Measurements from ENCODE around the gene C14orf93.

The C14orf93 gene

GRCh38 chr14:23043754-23044153, 33.8 kb upstream of the C14orf93 start:
- Histone ChIP-seq H3K4me2 (ENCODE audit: low read depth, low read length, poor library complexity, severe bottlenecking) (no peak overlapping the region), H3K9me3 (ENCODE audit: insufficient read depth, low read depth, low read length) (no peaks in the 10 kb centered on the region), H3F3A (ENCODE audit: low read depth) (no peaks in the 10 kb centered on the region), H2AFZ (ENCODE audit: low read length) (no peak overlapping the region), H3K4me3 (ENCODE audit: low read length, poor library complexity, severe bottlenecking) (no peak overlapping the region), H3K79me2 (ENCODE audit: insufficient read depth, low read length) (no peaks in the 10 kb centered on the region), H3K27me3 (ENCODE audit: insufficient read depth, low read length, poor library complexity, severe bottlenecking) (no peaks in the 10 kb centered on the region), H3K36me3 (ENCODE audit: insufficient read depth, low read length) (no peaks in the 10 kb centered on the region), H3K9ac (ENCODE audit: low read depth, low read length, poor library complexity, severe bottlenecking) (no peak overlapping the region), H3K9me2 (replicated peaks; ENCODE audit: low read depth, low read length) (no peaks in the 10 kb centered on the region), H3K4me1 (ENCODE audit: insufficient read depth, low read length, poor library complexity, severe bottlenecking) (no peaks in the 10 kb centered on the region), H4K20me1 (ENCODE audit: insufficient read depth, low read length, poor library complexity, severe bottlenecking) (no peaks in the 10 kb centered on the region)
- no peak for TF ChIP-seq EZH2phosphoT487 (IDR thresholded peaks at IDR 0.05; ENCODE audit: borderline replicate concordance)
- no peak for TF ChIP-seq CTCF (conservative IDR thresholded peaks at IDR 0.05; ENCODE audit: low read length)

- Histone ChIP-seq H3K4me1 (ENCODE audit: insufficient read depth, low read length, poor library complexity, severe bottlenecking) (no peaks in the 10 kb centered on the region), H2AFZ (ENCODE audit: low read length) (no peak overlapping the region), H3K27me3 (ENCODE audit: insufficient read depth, low read length, poor library complexity, severe bottlenecking) (no peaks in the 10 kb centered on the region), H3K9me3 (ENCODE audit: insufficient read depth, low read depth, low read length) (no peaks in the 10 kb centered on the region), H3K9me2 (replicated peaks; ENCODE audit: low read depth, low read length) (no peaks in the 10 kb centered on the region), H4K20me1 (ENCODE audit: insufficient read depth, low read length, poor library complexity, severe bottlenecking) (no peaks in the 10 kb centered on the region), H3K36me3 (ENCODE audit: insufficient read depth, low read length) (no peaks in the 10 kb centered on the region), H3K9ac (ENCODE audit: low read depth, low read length, poor library complexity, severe bottlenecking) (no peak overlapping the region), H3F3A (ENCODE audit: low read depth) (no peaks in the 10 kb centered on the region), H3K4me2 (ENCODE audit: low read depth, low read length, poor library complexity, severe bottlenecking) (no peak overlapping the region), H3K4me3 (ENCODE audit: low read length, poor library complexity, severe bottlenecking) (no peak overlapping the region), H3K79me2 (ENCODE audit: insufficient read depth, low read length) (no peaks in the 10 kb centered on the region)
- TF ChIP-seq EZH2phosphoT487 (IDR thresholded peaks at IDR 0.05; ENCODE audit: borderline replicate concordance) (no peak), CTCF (conservative IDR thresholded peaks at IDR 0.05; ENCODE audit: low read length) (no peak)
Observed at GRCh38 chr14:23043145-23043544, 33.2 kb upstream of the C14orf93 start.

DNA sequence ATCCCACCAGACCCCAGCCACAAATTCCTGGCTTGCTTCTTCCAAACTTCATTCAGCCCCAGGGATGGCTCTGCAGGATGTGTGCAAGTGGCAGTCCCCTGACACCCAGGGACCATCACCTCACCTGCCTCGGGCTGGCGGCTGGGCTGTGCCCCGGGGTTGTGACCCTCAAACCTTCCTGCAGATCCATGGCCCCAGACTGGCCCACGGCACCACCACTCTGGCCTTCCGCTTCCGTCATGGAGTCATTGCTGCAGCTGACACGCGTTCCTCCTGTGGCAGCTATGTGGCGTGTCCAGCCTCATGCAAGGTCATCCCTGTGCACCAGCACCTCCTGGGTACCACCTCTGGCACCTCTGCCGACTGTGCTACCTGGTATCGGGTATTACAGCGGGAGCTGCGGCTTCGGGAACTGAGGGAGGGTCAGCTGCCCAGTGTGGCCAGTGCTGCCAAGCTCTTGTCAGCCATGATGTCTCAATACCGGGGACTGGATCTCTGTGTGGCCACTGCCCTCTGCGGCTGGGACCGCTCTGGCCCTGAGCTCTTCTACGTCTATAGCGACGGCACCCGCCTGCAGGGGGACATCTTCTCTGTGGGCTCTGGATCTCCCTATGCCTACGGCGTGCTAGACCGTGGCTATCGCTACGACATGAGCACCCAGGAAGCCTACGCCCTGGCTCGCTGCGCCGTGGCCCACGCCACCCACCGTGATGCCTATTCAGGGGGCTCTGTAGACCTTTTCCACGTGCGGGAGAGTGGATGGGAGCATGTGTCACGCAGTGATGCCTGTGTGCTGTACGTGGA, 32.4 kb upstream of the C14orf93 start, which contains the start of gene PSMB11:
TSS of gene PSMB11 (plus strand) at position 51 of the 804 bp plus-strand sequence. CDS start at position 65, 14 bp downstream.
- no peak for TF ChIP-seq CTCF (conservative IDR thresholded peaks at IDR 0.05; ENCODE audit: low read length)
- no peak for TF ChIP-seq EZH2phosphoT487 (IDR thresholded peaks at IDR 0.05; ENCODE audit: borderline replicate concordance)
- H3K9ac ChIP-seq (ENCODE audit: low read depth, low read length, poor library complexity, severe bottlenecking): no peak within 1 kb of the TSS
- no peaks in the 10 kb centered on the region for H3K4me1 ChIP-seq (ENCODE audit: insufficient read depth, low read length, poor library complexity, severe bottlenecking)
- H3K9me3 ChIP-seq (ENCODE audit: insufficient read depth, low read depth, low read length): no peaks in the 10 kb centered on the region
- no peaks in the 10 kb centered on the region for H3K79me2 ChIP-seq (ENCODE audit: insufficient read depth, low read length)
- H3K27me3 ChIP-seq (ENCODE audit: insufficient read depth, low read length, poor library complexity, severe bottlenecking): no peaks in the 10 kb centered on the region
- H4K20me1 ChIP-seq (ENCODE audit: insufficient read depth, low read length, poor library complexity, severe bottlenecking): no peaks in the 10 kb centered on the region
- no peaks in the 10 kb centered on the region for H3F3A ChIP-seq (ENCODE audit: low read depth)
- no peak within 1 kb of the TSS for H3K4me2 ChIP-seq (ENCODE audit: low read depth, low read length, poor library complexity, severe bottlenecking)
- no peaks in the 10 kb centered on the region for H3K9me2 ChIP-seq (replicated peaks; ENCODE audit: low read depth, low read length)
- no peaks in the 10 kb centered on the region for H3K36me3 ChIP-seq (ENCODE audit: insufficient read depth, low read length)
- no peak within 1 kb of the TSS for H3K4me3 ChIP-seq (ENCODE audit: low read length, poor library complexity, severe bottlenecking)
- H2AFZ ChIP-seq (ENCODE audit: low read length): no peak within 1 kb of the TSS
